GM21515 (cell line): ENCODE data around the gene SLC9A3.
"Not testable (repeated sequence)": the region's sequence is repeated elsewhere in the genome, so short reads cannot be mapped to it uniquely, and the experiment has no call there.

ENCODE experiments used
- ATAC-seq: cut with Tn5 transposase; IDR thresholded peaks from one replicate; pipeline ENCODE4 v1.9.1; 2021; ENCODE audit not compliant: unreplicated experiment

Gene SLC9A3

GRCh38 chr5:478369-478981, 45.8 kb downstream of the SLC9A3 start:
- ATAC-seq, result no peak

DNA sequence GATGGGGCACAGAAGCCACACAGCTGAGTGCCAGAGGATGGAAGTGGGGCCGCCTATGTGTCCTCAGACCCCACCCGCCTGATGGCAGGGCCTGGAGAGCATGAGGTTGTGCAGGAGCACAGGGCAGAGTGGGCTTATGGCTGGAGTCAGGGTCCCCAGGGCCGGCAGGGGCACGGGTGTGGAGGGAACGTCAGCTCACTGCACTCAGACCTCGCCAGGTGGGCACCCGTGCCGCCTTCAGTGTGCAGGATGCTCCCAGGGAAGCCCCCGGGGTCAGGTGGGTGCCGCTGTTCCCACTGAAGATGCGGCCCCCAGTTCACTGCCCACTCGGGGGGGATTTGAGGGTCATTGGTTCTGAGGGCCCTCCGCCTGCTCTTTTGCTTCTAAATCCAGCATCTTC, 46.4 kb downstream of the SLC9A3 start:
- no peak for ATAC-seq

DNA sequence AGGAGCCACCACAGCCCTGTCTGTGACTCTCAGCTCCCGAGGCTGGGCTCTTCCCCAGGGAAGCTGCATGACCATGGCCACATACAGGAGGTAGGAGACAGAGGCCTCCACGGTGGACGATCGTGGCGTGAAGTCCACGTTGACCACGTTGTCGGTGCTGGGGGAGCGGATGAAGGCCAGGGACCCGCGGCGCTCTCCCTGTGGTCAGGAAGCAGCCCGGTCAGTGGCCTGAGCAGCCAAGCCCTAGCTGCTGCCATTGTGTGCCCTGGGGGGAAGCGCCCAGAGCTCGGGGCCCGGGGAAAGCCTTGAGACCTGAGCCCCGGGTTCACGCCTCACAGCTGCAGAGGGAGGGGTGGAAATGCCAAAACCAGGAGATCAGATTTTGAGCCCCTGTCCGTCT, 47.0 kb downstream of the SLC9A3 start:
- no peak for ATAC-seq

- no peak for ATAC-seq
Observed at GRCh38 chr5:476814-477175, 47.5 kb downstream of the SLC9A3 start.

DNA sequence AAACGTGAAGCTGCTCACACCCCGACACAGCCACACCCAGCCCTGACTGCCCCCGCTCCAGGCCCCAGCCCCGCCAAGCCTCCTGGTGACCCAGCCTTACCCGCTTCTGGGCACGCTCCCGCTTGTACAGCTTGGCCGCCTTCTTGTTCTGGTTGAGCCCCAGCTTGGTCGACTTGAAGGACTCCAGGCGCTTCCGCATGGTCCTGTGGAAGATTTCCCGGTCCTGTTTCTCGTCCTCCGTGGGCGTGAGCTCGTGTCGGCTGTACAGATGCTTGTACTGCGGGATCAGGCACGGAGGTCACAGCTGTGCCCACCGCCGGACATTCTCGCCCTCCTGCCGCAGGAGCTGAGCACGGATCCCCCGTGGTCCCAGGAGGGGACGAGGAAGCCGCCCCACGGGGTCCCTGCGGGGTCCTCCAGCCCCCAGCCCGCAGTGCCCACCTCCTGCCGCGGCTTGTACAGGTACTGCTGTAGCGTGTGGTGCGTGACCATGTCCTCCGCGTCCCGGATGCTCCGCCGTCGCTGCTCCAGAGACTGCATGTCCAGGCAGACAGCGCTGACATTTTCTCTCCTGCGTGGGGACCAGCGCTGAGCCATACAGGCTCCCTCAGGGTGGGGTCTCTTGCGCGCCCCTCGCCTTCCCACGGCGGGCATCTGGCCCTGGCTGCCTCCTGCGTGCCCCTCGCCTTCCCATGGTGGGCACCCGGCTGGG, 48.0 kb downstream of the SLC9A3 start:
- no peak for ATAC-seq

GRCh38 chr5:475704-476101, 48.5 kb downstream of the SLC9A3 start:
- ATAC-seq, result no peak

GRCh38 chr5:474840-475661, 49.2 kb downstream of the SLC9A3 start:
- no peak for ATAC-seq

GRCh38 chr5:474232-474839, 49.9 kb downstream of the SLC9A3 start:
- not testable (repeated sequence) for ATAC-seq

DNA sequence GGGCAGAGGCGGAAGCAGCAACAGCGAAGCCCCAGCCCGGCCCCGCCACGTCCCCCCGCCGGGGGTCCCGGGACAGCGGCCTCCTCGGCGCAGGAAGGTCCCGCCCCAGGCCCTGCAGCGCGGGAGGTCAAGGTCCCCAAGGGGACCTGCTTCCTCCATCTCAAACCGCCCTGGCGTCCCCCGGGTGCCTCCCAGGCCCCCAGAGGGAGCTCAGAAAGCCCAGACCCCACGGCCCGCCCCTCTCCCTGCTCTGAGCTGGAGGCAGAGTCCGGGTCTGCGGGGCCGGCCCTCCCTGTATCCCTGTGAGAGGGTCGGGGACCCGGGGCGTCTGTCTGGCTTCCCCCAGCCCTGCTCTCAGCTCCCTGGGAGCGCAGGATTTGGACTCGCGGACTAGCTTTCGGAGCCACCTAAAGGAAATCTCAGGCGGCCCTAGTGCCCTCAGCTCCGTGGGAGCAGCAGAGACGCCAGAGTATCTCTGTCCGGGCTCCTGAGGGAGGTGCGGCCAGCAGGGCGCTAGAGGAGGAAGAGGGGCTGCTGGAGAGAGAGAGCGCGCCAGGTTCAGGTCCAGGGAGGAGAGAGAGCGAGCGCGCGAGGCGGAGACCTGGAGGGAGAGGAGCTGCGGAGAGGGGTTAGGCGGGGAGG, 50.6 kb downstream of the SLC9A3 start:
- ATAC-seq, result peak; percentile 0

DNA sequence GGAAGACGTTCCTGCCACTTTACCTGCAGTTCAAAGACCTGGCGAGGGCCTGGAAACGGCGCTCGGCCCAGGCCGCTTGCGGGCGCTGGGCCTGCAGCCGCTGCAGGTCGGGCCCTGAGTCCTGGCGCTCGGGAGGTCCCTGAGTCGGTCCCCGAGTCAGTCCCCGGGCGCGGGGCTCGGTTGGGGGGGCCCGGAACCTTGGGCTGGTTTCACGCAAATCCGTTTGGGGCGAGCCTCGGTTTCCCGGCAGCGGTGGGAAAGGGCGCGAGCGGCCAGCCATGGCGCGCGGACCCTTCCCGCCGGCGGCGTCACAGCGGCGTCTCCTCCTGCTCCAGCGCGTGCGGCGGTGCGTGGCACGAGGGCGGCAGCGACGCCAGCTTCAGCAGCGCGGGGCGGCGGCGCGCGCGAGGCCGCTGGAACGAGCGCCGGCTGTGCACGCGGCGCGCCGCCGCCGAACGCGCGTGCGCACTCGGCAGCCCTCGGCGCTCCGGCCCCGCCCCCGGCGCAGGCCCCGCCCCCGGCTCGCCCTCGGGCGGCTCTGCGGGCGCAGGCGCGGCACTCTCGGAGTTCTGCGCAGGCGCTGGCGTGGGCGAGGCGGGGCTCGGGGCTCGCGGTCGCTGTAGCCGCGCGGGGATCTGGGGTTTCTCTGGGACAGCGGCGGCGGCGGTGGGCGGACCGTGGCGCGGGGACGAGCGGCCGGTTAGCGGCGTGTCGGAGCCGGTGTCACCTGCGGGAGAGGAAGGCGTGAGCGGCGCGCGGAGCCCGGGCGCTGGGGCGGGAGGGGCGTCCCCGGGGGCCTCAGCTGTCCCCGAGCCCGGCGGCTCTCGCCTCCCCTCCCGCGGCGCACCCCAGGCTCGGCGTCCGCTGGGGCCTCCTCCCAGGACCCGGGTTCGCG, 51.3 kb downstream of the SLC9A3 start:
- peak; percentile 69 for ATAC-seq

GRCh38 chr5:472076-472655, 52.1 kb downstream of the SLC9A3 start:
- peak; percentile 25 for ATAC-seq

GRCh38 chr5:471750-472058, 52.5 kb downstream of the SLC9A3 start:
- no peak for ATAC-seq

- ATAC-seq, result no peak
Observed at GRCh38 chr5:470961-471749, 53.1 kb downstream of the SLC9A3 start.

DNA sequence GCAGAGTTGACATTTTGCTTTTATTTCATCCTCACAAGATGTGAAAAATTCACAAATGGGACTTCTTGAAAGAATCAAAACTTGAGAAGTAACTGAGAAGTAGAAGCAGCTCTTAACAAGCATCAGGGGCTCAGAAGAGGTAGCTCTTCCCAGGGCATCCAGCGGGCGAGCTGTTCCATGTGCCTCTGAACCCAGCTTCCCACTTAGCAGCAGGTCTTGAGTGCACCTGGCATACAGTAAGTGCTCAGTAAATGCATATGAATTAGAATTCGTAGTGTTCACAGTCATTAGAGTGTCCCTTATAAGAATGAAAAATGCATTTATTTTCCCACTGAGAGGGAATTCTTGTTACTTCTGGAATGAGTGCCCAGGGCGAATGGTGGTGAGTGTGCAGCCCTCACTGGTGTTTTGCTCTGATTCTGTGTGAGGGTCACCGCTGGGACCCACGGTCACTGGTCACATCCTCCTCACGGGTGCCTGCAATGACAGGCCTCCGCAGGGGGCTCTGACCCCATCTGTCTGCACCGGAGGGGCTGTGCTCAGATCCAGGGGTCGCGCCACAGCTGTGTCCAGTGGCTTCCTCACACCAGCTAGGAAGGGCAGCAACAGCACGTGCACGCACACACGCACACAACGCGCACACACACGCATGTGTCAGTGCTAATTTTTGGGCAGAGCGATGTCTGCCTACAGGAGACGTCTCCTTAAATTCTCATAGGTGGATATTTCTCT, 54.3 kb downstream of the SLC9A3 start:
- no peak for ATAC-seq

DNA sequence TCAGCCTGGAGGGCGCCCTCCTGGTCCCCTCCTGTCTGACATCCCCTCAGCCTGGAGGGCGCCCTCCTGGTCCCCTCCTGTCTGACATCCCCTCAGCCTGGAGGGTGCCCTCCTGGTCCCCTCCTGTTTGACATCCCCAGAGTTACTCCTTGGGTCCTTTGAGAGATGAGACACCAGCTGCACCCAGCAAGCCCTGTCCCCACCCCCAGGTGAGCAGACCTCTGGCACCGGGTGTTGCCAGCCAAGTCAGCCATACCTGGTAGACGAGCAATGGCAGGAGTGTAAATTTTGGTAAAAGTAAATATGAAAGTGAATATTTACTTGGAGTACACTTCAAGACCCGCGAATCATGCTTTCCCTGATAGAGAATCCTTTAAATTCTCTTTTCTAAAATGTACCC, 55.8 kb downstream of the SLC9A3 start:
- no peak for ATAC-seq

- ATAC-seq, result no peak
Observed at GRCh38 chr5:466661-467310, 57.5 kb downstream of the SLC9A3 start.

- ATAC-seq, result no peak
Observed at GRCh38 chr5:465591-466403, 58.5 kb downstream of the SLC9A3 start.
